PFSK-1 (cell line): Measurements from ENCODE around the gene SCYGR2.

Source experiments
- FOXP2 ChIP-seq: optimal IDR thresholded peaks from 2 replicates; pipeline ENCODE3; 2011; ENCODE audit warnings: borderline replicate concordance, control low read depth, inconsistent platforms; ENCODE audit not compliant: insufficient read depth; ENCODE audit errors: extremely low read length, extremely low read depth
- POLR2AphosphoS5 ChIP-seq: IDR thresholded peaks from 2 replicates; pipeline ENCODE4 v1.6.1; 2012; ENCODE audit warnings: low read depth, mild to moderate bottlenecking, control low read depth, low read length, moderate library complexity
- REST ChIP-seq, 2 experiments: IDR thresholded peaks; 2 replicates each; pipeline versions ENCODE4 v1.6.1 to v1.8.0; 2011 to 2012; ENCODE audit warnings: low read depth in 2 of 2, low read length in 2 of 2, control low read depth in 1 of 2, inconsistent platforms in 1 of 2, mild to moderate bottlenecking in 1 of 2, moderate library complexity in 1 of 2; ENCODE audit not compliant: insufficient read depth in 1 of 2
- SIN3A ChIP-seq: IDR thresholded peaks from 2 replicates; pipeline ENCODE4 v1.6.1; 2012; ENCODE audit warnings: mild to moderate bottlenecking, low read length, moderate library complexity, borderline replicate concordance; ENCODE audit not compliant: insufficient read depth
- TAF1 ChIP-seq: IDR thresholded peaks from 2 replicates; pipeline ENCODE4 v1.6.1; 2012; ENCODE audit warnings: low read length, control low read depth, borderline replicate concordance; ENCODE audit not compliant: insufficient read depth

Gene SCYGR2

GRCh38 chr2:227614246-227614645 is 15.6 kb downstream of the SCYGR2 start:
- TF ChIP-seq SIN3A: no peak

DNA sequence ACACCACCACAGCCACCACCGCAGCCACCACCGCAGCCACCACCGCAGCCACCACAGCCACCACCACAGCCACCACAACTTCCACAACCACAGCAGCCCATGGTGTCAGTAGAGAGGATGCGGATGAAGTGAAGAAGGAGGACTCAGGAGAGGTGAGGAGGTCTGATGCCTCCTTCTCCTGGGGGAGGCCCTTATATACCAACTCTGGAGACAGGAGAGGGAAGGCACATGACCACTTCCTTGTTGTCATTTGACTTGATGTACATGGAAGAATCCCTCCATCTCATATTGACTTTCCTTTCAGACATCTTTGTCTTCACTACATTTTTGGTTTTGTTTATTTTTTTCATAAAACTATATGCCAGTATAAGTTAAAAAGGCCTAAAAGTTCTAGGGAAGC is 16.0 kb downstream of the SCYGR2 start, which contains the start of gene SCYGR3:
Gene SCYGR3 (minus strand): TSS at position 101 of the 400 bp plus-strand sequence. CDS start 0 bp downstream, at position 101.
- TF ChIP-seq FOXP2 (no peak), REST (IDR thresholded peaks at IDR 0.05; ENCODE audit: insufficient read depth in 1 of 2, low read depth in 2 of 2, low read length in 2 of 2) (no peak), TAF1 (no peak), SIN3A (no peak), POLR2AphosphoS5 (no peak)

DNA sequence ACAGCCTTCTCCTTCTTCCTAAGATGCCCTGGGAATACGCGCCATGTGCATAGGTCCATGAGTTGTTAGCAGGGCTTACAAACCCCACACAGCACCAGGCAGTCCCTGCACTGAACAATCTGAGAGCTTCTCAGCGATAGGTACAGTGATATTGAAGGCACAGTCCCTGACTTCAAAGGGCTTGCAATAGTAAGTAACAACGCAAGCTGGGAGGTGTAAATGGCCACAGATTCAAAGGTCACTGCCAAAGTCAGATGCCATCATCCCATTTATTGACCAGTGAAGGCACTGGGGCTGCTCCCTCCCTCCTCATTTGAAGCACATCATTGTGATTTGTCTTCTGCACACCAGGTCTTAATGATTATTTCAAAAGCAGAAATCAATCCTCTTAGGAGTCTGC is 16.5 kb downstream of the SCYGR2 start:
- TF ChIP-seq SIN3A (no peak), REST (IDR thresholded peaks at IDR 0.05; ENCODE audit: insufficient read depth in 1 of 2, low read depth in 2 of 2, low read length in 2 of 2) (no peak)

DNA sequence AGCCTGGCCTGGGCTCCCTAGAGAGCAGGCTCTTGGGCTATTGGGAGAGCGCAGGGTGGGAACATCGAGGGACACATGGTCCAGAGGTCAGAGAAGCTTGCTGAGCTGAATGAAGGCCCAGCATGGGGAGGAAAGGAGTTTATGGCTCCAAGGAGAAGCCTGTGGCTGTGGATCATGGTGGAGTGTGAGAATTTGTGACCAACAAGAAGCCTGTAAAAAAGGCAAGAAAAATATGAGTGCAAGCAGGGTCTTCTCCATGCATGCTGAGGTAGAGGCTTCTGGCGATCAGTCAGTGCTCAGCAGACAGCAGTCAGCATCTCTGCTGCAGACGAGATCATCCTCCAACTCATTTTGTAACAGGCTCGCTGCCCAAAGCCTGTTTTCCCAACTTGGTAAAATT is 17.2 kb downstream of the SCYGR2 start:
- TF ChIP-seq FOXP2 (no peak), REST (IDR thresholded peaks at IDR 0.05; ENCODE audit: insufficient read depth in 1 of 2, low read depth in 2 of 2, low read length in 2 of 2) (no peak), POLR2AphosphoS5 (no peak), SIN3A (no peak), TAF1 (no peak)

DNA sequence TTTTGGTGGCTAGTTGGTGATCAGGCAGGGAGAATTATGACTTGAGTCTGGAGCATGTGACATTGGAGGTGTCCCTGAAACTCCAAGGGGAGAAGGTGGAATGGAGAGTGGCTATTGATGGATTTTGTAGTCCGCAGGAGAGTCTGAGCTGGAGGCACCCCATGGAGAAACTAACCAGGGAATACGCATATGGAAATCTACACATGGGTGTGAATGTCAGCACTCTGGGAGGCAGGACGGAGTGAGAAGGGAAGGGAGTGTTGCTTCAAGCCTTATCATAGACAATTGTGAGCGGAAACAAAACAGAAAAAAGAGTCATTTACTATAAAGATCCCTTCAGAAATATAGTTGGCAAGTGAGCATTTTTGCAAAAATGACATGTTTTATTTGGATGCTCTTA is 17.9 kb downstream of the SCYGR2 start:
- TF ChIP-seq FOXP2 (no peak), POLR2AphosphoS5 (no peak), REST (IDR thresholded peaks at IDR 0.05; ENCODE audit: insufficient read depth in 1 of 2, low read depth in 2 of 2, low read length in 2 of 2) (no peak), SIN3A (no peak), TAF1 (no peak)
